Transverse colon (tissue), 4 donors: Measurements from ENCODE around the gene TEK.

Experiments used
- CTCF ChIP-seq, 5 experiments: fragments of 200-600 bp in 3 of 5; fragments of 450-650 bp in 2 of 5; sonication (generic) in 3 of 5; IDR thresholded peaks; 1 replicate in 2 of 5; 2 replicates in 3 of 5; pipeline ENCODE4 v1.5.1; 2016 to 2017; ENCODE audit warnings: antibody characterized with exemption in 5 of 5, inconsistent platforms in 3 of 5, mild to moderate bottlenecking in 2 of 5, moderate library complexity in 1 of 5
- POLR2A ChIP-seq: fragments of 450-650 bp; IDR thresholded peaks from one replicate; pipeline ENCODE4 v1.6.1; 2016; ENCODE audit warnings: antibody characterized with exemption, mild to moderate bottlenecking, moderate library complexity
- POLR2AphosphoS5 ChIP-seq, 3 donors: sonication (generic); formaldehyde crosslinking; IDR thresholded peaks; one replicate each; pipeline ENCODE4 v1.6.1; 2016; ENCODE audit warnings: antibody characterized with exemption in 3 of 3

DNA sequence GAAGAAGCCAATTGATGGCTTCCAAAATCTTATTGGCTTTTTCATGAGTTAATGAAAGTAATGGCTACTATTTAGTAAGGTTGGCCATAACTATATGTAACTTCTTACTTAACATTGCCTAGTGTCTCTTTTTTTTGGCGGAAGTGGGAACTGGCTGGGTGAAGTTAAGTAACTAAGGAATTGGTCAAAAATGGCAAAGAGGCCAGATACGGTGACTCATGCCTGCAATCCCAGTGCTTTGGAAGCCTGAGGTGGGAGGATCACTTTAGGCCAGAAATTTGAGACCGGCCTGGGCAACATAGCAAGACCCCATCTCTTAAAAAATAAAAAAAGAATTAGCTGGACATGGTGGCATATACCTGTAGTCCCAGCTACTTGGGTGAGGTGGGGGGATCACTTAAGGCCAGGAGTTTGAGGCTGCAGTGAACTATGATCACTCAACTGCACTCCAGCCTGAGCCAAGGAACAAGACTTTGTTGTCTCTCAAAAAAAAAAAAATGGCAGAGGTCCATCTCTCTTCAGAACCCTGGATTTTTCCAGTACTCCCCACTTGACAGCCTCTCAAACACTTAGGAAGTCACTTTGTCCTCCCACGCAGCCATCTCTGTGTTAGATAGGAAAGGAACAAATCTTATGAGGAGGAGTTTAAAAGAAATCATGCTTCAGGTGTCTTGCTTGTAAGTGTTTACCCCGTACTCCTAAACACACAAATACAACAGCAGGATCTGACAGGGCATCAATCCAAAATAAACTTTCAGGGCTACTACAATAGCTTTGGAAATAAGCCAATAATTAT is 75.7 kb downstream of the TEK start:
- TF ChIP-seq CTCF (IDR thresholded peaks at IDR 0.05) (no peak), POLR2A (no peak), POLR2AphosphoS5 (IDR thresholded peaks at IDR 0.05) (no peak)
